Activated naive CD8-positive, alpha-beta T cell treated with anti-CD3 and anti-CD28 coated beads, Interleukin-2, amount 50 U/mL, for 16 hours (primary cell): ENCODE measurements around the gene MSL1.
A peak's percentile ranks its signal among the peaks of the same experiment; 100 is the strongest.

Source experiments
- DNase-seq: peaks from one replicate; pipeline ENCODE4 v3.0.0-alpha.2; 2020; ENCODE audit warnings: low read depth, low spot score

MSL1 gene

GRCh38 chr17:40091691-40092397 lies 29.9 kb upstream of the MSL1 start:
- no peak for DNase-seq

- DNase-seq, result no peak
Measured at GRCh38 chr17:40092581-40092980, 29.2 kb upstream of the MSL1 start.

GRCh38 chr17:40093005-40093579 lies 28.7 kb upstream of the MSL1 start:
- no peak for DNase-seq

GRCh38 chr17:40093580-40094201 lies 28.1 kb upstream of the MSL1 start:
- DNase-seq, result no peak

DNA sequence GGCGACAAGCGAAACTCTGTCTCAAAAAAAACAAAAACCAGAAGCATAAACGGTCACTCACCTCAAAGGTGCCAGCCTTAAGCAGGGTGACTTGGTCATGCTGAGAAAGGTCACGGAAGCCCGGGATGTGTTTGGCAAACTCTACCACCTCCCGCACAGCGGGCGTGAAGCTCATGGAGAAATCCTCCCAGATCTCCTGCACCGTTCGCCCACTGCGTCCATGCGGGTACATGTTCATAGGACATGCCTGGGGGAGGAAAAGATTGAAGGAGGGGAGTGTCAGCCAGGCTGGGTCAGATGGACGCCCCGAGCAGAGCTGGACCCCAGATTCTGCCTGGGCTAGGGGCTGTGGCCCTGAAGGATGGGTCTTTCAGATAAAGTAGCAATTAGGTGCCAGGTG lies 26.9 kb upstream of the MSL1 start:
- DNase-seq, result no peak

DNA sequence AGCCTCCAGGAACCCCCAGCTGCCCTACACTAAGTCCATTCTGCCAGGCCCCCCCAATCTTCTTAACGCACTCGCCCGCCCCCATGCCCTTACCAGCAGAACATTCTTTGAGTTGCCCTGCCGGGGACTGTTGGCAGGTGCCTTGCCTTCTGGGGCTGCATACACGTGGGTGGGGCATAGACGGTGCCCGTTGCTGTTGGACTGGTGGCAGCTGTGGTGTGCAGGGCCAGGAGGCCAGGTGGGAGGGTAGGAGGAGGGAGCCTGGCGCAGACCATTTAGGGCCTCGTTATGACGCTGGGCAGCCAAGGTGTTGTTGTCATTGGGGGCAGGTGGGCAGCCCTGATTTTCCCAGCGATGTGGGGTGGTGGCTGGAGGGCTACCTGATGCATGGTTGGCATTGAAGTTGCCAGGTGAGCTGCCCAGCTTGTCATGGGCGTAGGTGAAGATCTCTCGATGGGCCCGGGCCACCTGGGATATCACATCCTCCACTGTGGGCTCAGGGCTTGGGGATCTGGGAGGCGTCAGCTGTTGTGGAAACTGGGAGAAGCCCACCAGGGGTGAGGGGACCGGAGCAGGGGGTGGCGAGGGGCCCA lies 26.3 kb upstream of the MSL1 start:
- DNase-seq, result no peak

DNA sequence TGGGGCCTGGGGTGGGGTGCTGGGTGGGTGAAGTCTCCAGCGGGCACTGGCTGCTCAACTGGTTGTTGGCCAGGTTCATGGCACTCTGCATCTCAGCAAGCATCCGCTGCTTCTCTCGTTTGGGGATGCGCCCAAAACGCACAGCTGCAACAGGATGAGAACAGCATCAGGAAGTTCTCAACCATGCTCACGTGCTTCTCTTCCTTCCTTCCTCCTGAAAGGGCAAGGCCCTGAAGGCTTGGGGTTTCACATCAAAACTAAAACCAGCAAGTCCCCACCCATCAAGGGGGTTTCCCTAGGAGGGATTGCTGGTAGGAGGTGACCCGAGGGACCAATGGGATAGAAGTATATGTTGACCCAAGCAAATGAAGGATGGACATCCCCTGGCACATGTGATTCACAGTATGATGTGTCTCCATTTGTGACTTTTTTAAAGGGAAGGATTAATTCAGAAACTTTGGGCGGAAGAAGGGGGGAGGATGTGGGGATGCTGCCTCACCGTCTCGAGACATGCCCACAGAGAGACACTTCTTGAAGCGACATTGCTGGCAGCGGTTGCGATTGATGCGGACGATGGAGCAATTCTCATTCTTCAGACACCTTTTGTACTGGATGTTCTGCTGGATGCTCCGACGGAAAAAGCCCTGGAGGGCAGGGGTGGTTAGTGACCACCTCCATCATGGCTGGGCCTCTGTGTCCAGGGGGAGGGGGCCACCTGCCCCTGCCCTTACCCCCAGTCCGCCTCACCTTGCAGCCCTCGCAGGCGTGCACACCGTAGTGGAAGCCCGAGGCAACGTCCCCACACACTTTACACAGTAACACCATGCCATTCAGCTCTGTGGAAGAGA lies 25.6 kb upstream of the MSL1 start:
- peak; percentile 50 for DNase-seq

DNA sequence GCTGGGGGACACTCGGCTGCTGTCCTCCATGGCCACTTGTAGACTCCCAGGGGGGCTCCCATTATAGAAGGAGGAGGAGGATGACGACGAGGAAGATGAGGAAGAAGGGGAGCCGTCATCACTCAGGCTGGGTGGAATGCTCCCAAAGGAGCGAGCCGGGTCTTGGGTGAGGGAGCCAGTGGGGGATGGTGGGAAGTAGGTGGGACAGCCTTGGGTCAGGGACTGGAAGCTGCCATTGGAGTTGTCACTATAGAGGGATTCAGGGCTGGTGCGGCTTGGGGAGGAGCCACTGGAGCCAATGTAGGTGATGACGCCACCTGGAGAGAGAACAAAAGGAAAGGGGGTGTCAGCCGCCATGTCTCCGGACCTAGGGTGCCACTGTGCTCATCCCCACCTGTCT lies 24.7 kb upstream of the MSL1 start:
- no peak for DNase-seq

DNA sequence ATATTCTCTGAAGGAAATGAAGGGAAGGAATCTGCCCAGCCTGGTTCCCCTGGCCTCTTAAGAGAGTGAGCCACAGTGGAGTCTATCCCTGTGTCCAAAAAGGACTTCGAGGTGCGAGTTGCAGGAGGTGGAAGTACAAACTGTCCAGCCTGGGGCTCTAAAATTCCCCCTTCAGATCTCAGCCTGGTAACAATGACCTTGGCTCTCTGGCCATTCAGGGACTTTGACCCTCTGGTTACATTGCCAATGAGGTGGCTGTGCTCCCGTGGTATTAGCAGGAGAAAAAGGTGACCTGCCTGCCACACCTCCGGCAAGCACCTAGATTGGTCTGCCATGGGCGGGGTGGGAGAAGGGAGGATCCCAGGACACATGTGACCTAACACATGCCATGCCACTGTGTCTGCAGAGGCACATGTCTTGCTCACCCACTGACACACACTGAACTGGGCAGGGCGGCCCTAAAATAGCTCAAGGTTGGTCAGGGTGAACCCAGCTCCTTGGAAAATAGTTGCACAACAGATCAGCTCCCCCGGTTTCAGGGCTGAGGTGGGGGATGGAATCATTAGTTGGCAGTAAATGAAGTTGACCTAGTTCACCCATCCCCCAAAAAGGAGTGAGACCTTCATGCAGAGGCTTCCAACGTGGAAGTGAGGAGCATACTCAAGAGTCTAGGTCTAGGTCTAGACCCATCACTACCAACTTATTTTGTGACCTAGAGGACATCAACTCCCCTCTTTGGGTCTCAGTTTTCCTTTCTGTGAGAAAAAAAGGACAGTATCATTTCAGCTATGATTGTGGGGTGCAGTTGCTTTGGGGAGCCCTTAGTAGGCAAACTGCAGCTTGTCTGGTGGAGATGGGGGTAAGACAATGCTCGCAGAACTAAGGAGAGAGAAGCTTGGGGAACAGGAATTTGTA lies 23.6 kb upstream of the MSL1 start:
- DNase-seq, result no peak

DNA sequence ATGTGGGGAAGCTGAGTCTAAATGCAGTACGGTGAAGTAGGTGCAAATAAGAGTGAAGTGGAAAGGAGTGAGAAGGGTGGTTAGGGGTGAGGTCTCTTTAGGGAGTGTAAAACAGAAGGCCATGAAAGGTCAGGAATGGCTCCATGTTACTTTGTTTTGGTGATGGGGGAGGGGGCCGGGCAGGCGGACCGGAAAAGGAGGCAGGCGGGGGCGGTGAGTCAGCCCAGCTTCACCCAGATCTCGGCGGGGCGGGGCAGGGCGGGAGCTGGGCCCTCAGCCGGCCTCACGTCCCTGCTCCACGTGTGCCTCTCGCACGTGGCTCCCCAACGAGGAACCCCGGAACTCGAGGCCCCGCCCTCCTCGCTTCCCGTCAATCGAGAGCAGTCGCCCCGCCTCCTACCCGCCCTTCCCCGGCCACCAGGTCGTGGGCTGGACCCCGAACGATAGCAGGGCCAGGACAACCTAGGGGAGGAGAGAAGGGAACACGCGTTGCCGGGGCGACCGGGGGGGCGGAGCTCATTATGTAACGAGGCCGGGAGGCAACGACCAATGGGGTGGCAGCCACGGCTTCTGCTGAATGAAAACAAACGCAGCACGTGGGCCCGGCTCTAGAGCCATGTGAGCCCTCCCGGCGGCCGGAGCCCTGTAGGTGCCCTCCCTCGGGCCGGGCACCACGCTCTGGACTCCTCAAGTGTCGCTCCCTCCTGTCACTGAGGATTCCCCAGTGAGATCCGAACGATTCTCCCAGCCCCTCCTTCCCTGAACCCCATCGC lies 22.7 kb upstream of the MSL1 start:
- DNase-seq, result peak; percentile 99

- no peak for DNase-seq
Measured at GRCh38 chr17:40099619-40100418, 22.0 kb upstream of the MSL1 start.

DNA sequence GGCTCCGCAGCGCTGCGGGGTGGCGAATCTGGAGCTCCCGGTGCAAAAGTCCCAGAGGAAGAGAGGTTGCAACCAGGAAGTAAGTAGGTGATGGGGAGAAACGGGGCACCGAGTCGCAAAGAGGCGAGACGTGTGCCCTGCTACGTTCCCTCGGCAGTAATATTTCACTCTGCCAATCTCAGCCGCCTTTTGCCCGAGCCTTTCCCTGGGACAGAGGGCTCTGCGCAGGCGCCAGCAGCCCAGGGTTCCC lies 21.4 kb upstream of the MSL1 start, which contains the start of gene NR1D1:
Gene NR1D1 (minus strand): TSS at position 171 of the 250 bp plus-strand sequence. CDS start 495 bp downstream, outside the sequence.
- DNase-seq, result no peak

DNA sequence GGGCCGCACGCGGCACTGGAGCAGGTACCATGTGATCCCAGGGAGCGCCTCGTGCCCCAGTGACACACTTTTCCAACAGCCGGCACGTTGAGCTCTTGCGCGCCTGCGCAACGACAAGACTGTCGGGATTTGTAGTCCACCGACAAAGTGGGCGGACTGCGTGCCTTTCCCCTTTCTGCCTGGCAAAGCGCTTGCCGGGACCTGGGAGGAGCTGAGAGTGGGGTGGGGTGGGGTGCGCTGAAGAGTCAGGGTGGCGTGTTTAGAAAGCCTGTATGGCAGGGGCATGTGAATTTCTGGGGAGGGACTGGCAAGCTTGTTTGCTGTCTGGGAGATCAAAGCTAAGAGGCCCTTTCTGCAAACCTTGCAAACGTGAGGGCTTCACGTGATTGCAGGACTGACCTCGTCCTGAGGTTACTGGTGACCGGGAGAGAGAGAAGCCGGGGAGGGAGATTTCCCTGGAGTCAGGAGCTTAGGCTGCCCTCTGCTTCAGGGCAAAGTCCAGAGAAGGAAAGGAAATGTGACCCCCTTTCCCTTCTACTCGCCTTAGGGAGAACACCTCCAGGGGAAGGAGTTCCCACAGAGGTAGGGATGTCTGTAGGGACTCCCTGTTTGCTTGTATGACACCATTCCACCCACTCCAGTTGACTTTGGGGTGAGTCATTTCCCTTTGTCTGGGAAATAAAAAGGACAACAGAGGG lies 21.0 kb upstream of the MSL1 start:
- DNase-seq, result peak; percentile 73

DNA sequence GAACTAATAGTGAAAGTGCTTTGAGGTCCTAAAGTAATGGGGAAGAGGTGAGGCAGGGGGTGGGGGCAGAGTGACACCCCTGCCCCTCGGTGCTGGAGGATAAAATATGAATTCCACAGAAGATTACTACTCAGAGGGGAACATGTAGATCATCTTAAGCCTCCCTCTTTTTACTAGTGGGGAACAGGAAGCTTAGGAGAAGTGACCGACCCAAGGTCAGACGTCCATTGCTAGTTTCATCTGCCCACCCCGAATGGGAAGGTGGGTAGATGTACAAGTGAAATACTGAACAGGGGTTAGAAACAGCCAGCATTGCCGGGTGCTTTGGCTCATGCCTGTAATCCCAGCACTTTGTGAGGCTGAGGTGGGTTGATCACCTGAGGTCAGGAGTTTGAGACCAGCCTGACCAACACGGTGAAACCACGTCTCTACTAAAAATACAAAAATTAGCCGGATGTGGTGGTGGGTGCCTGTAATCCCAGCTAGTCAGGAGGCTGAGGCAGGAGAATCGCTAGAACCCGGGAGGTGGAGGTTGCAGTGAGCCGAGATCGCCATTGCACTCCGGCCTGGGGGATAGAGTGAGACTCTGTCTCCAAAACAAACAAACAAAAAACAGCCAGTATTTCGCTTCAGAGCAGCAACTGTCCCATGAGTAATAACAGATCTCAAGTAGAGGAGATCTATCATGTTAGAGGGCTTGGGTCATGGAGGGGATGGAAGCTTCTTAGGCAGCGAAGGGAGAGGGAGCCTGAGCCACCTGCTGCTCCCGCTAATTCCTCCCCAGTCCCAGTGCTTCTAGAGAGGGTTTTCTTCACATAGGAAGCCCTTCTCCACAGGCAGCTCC lies 20.2 kb upstream of the MSL1 start:
- no peak for DNase-seq

- no peak for DNase-seq
Measured at GRCh38 chr17:40103071-40103661, 18.6 kb upstream of the MSL1 start.

DNA sequence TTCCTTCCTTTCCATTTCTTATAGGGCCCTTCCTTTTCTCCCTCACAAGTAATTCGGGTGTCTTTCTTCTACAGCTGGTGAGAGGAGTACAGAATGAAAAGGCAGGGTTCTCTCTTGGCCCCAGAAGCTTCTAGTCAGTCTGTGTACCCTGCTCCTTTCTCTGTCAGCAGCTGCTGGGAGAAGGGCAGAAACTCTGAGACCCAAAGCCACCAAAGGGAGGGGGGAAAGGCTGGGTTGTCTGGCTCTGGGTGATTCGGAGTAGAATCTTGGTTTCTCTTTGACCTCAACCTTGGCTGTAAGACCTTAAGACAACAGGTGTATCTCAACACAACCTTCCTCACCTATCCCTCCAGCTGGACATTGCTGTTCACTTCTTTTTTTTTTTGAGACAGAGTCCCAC lies 18.1 kb upstream of the MSL1 start:
- DNase-seq, result no peak
